ENCODE measurements around the gene KCNQ1.

KCNQ1 gene

DNA sequence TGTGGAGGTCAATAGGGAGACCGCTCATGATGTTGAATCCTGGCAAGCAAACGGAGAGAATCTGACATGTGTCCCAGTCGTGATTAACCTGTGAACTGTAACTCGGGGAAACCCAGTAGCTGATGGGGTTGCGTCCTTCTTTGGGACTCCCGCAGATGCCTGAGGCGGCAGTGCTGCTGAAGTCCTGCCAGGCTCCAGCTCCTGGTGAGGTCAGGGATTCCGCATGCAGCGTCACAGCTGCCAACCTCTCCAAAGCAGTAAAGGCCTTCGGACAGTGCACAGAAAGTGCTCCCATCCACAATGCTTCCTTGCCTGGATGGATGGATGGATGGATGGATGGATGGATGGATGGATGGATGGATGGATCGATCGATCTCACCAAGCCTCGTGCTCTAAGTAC lies 13.5 kb downstream of the KCNQ1 start:
- TF ChIP-seq, protein P1, sequence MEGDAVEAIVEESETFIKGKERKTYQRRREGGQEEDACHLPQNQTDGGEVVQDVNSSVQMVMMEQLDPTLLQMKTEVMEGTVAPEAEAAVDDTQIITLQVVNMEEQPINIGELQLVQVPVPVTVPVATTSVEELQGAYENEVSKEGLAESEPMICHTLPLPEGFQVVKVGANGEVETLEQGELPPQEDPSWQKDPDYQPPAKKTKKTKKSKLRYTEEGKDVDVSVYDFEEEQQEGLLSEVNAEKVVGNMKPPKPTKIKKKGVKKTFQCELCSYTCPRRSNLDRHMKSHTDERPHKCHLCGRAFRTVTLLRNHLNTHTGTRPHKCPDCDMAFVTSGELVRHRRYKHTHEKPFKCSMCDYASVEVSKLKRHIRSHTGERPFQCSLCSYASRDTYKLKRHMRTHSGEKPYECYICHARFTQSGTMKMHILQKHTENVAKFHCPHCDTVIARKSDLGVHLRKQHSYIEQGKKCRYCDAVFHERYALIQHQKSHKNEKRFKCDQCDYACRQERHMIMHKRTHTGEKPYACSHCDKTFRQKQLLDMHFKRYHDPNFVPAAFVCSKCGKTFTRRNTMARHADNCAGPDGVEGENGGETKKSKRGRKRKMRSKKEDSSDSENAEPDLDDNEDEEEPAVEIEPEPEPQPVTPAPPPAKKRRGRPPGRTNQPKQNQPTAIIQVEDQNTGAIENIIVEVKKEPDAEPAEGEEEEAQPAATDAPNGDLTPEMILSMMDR (IDR thresholded peaks at IDR 0.05; ENCODE audit: low read depth, low read length, missing control alignments): no peak
- H3K4me3 ChIP-seq (ENCODE audit: low read depth, low read length): no peak overlapping the region
- DNase-seq (ENCODE audit: low read depth): no peak
- in situ Hi-C loops (cut with HindIII; ENCODE audit: low sequenced_read_pairs): no loop called here

DNA sequence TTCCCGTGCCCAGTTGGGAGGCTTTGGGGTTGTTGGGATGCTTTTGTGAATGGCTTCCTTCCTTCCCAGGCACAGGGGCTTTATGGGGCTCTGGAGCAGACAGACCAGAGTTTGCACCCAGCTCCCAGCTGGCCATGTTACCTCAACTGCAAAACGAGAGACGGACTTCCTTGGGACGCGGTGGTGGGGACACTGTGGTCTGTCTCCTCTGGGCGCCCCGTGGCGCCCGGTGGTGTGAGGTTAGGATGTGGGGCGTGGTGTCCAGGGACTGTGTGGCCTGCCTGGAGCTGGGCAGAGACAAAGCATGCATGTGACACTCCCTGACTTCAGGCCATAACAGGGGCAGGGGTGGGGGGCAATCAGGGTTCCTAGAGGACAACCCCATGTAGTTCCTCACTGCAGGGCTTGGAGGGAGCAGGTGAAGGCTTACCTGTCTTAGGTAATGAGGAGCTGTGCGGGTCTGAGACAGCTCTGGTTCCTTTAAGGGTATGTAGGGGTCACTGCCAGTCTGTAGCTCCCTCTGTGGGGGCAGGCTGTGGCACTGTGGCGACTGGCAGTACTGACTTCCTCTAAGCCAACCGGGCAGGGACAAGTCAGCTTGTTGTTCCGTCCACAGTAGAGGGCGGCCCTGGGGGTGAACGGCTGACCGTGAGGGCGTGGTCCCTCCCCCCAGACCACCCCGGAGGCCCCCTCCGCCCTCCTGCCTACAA lies 14.4 kb downstream of the KCNQ1 start:
- in situ Hi-C loops (cut with HindIII; ENCODE audit: low sequenced_read_pairs): no loop called here
- TF ChIP-seq, protein P1 (IDR thresholded peaks at IDR 0.05; ENCODE audit: low read depth, low read length, missing control alignments): no peak
- DNase-seq (ENCODE audit: low read depth): no peak
- no peak overlapping the region for H3K4me3 ChIP-seq (ENCODE audit: low read depth, low read length)

DNA sequence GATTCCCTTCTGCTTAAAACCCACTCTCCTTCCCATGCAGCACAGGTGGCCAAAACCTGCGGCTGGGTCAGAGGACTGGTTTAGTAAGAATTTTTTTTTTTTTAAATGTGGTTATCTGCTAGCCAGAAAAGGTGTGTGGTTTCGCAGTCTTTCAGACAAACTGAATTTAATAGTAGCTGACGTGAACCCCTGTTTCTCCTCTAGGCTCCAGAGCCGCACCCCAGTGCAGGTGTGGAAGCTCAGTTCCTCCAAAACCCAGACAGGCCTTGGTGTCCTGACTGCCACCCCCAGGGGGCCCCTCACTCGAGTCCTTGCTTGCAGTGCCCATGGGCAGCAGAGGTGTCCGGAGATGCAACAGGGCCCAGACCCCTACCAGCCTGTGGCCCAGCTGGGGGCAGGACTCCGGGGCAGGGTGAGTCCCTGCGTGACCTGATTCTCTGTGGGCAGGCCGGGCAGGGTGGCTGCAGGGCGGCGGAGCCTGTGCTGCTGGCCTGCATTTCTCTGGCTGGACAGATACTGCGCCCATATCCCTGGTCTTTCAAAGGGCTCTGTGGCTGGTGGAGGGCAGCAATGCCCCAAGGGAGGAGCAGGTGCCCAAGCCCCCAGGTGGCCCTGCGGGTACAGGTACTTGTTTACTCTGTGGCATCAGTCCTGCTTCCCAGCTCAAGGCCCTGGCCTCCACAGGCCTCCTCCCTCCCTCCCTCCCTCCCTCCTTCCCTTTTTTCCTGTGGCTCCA lies 15.2 kb downstream of the KCNQ1 start:
- H3K4me3 ChIP-seq (ENCODE audit: low read depth, low read length): no peak overlapping the region
- no peak for DNase-seq (ENCODE audit: low read depth)
- in situ Hi-C loops (cut with HindIII; ENCODE audit: low sequenced_read_pairs): no loop called here
- TF ChIP-seq, protein P1 (IDR thresholded peaks at IDR 0.05; ENCODE audit: low read depth, low read length, missing control alignments): no peak

DNA sequence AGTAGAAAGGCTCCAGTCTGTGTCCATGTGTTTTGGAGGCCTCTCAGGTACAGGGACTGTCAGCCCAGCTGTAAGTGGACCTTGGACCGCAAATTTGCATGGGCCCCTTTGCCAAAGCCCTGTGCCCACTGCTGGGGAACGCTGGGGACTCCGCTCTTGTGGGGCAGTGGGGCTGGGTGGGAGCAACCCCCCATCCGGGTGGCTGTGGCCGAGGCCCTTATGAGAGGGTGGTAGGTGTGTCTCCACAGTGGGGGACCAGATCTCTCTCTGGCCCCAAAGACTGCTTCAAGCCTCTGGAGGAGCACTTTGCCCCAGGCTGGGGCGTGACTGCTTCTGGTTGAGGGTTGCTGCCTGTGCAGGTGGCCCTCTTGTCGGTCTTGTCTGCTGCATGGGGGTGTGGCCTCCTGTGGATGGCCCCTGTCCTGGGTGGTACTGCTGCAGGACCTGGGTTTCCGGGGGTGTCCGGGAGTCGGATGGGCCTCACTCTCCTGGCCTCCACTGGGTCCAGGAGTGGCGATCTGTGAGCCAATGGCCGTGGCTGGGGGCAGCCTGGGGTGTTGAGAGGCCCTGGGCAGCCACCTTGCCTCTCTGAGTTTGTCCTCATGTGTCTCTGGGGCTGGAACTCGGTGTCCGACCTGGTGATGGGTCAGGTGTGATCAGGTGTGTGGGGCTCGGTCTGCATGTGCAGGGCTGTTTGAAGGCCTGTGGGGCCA lies 15.9 kb downstream of the KCNQ1 start:
- no peak overlapping the region for H3K4me3 ChIP-seq (ENCODE audit: low read depth, low read length)
- in situ Hi-C loops (cut with HindIII; ENCODE audit: low sequenced_read_pairs): no loop called here
- DNase-seq (ENCODE audit: low read depth): no peak
- TF ChIP-seq, protein P1 (IDR thresholded peaks at IDR 0.05; ENCODE audit: low read depth, low read length, missing control alignments): no peak

DNA sequence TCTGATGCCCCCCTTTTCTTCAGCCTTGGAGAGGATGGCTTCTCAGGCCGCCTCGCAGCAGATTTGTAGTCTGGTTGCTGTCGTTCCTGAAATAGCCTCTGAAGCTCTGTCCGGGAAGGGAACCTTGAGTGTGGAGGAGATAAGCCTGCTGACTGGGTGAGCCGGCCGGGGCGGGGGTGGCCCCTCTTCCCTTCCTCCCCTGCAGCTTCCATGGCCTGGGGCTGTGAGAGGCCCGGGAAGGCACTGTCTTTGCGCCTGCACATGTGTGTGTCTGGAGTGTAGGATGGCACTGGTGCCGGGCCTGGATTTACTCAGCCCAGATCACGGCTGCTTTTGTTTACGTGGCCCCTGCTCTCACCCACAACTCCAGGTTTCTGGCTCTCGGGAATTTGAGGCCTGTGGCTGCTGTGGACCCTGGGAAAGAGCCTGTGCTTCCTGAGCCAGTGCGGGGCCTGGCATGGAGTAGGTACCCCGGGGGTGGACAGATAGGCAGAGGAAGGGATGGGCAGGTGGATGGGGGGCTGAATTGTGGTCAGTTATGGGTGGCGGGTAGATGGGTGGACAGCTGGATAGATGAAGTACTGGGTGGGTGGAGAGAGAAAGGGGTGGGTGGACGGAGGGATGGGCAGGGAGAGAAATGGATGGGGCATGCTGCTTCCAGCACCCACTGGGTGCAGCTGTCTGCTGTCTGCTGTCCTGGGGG lies 16.6 kb downstream of the KCNQ1 start:
- TF ChIP-seq, protein P1 (IDR thresholded peaks at IDR 0.05; ENCODE audit: low read depth, low read length, missing control alignments): no peak
- no peak for DNase-seq (ENCODE audit: low read depth)
- no peak overlapping the region for H3K4me3 ChIP-seq (ENCODE audit: low read depth, low read length)
- in situ Hi-C loops (cut with HindIII; ENCODE audit: low sequenced_read_pairs): no loop called here

DNA sequence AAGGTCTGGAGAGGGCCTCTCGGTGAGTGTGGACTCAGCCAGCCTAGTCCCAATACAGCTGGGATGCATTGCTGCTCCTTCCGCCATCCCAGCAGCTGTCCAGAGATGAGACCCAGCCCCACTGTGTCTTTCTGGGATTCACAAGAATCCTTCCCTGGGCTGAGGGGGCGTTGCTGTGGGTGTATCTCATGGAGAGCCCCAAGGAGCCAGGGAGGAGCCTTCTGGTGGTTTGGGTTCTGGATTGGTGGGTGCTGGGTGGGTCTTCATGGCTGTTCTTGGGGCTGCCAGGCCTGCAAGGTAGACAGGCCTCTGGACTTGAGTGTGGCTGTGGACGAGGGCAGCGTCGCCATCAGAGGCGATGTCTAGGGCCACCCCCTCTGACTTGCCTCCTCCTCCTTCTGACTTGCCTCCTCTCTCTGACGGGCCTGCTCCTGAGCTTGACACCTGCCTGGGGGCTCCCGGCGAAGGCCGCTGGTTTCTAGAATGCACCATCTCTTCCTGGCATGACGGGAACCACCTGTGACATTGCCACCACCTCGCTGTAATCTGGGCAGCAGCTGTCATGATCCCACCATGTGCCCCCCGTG lies 17.2 kb downstream of the KCNQ1 start:
- TF ChIP-seq, protein P1 (IDR thresholded peaks at IDR 0.05; ENCODE audit: low read depth, low read length, missing control alignments): no peak
- no peak overlapping the region for H3K4me3 ChIP-seq (ENCODE audit: low read depth, low read length)
- in situ Hi-C loops (cut with HindIII; ENCODE audit: low sequenced_read_pairs): no loop called here
- no peak for DNase-seq (ENCODE audit: low read depth)

Measured in astrocyte of the cerebellum (primary cell).